ENCODE results near the gene ELAVL1.

ELAVL1 gene

DNA sequence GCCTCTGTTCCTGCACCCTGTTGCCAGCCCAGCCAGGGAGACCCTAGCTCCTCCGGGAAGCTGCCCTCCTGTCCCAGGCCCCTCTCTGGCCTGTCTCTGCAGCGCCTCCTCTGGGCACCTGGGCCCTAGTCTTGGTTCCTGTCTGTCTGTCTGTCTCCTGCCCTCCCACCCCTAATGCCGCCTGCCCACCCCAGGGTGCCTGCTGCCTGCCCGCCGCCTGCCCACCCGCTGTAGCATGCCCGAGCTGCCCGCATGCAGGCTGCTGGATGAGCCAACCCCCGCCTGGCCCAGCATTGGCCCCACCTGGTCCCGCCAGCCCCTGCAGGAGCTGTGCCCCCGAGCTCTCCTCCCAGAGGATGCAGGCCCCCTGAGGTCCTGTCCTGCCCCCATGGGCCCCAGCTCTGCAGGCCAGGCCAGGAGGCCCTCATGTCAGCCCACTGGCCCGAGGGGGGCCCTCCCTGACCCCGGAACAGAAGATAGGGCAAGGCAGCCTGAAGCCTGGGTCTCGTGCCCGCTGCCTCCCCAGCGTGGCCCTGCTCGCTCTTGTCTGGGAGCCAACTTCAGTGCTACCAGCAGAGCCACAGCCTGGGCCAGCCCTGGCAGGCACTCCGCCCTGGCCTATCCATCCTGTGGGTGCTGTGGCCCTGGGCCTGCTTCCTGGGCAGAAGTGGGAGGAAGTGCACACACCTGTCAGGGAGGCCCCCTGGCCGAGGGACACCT, 96.5 kb downstream of the ELAVL1 start:
- DNase-seq = no peak

Measured in fibroblast of upper back skin (primary cell).